Measurements from ENCODE around the gene NRDE2. TPM values are rescaled to one million over a fixed set of nuclear protein-coding genes. Genes with fewer than 3 reads are reported as not detected.
A peak's percentile ranks its signal among the peaks of the same experiment; 100 is the strongest.

The NRDE2 gene
- total and polyA plus RNA-seq, 2 donors from 2014 or later, result 7.0 to 27.9 TPM

DNA sequence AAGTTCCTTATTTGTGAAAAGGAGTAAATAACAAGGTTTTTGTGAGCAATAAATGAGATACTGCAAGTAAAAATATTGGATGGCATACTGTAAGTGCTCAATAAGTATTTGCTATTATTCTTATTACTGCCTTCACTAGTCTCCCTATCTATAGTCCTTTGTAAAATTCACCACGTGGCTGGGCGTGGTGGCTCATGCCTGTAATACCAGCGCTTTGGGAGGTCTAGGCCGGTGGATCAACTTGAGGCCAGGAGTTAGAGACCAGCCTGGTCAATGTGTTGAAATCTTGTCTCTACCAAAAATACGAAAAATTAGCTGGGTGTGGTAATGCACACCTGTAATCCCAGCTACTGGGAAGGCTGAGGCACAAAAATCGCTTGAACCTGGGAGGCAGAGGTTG, 46.5 kb upstream of the NRDE2 start:
- H3K27ac ChIP-seq (ENCODE audit: low read depth in 2 of 2, low read length in 2 of 2), result no peak overlapping the region
- no peaks in the 10 kb centered on the region for H3K27me3 ChIP-seq (ENCODE audit: control insufficient read depth, insufficient read depth, low read length)
- H3K9me3 ChIP-seq (ENCODE audit: control insufficient read depth in 2 of 3, insufficient read depth in 1 of 3, low read length in 3 of 3), result no peaks in the 10 kb centered on the region
- FAIRE-seq, result no peak
- intact Hi-C loops (cut with DNase I), result no loop called here
- DNase-seq, result no peak
- no peak overlapping the region for H3K9ac ChIP-seq (ENCODE audit: low read length in 3 of 3)
- TF ChIP-seq, protein P1, sequence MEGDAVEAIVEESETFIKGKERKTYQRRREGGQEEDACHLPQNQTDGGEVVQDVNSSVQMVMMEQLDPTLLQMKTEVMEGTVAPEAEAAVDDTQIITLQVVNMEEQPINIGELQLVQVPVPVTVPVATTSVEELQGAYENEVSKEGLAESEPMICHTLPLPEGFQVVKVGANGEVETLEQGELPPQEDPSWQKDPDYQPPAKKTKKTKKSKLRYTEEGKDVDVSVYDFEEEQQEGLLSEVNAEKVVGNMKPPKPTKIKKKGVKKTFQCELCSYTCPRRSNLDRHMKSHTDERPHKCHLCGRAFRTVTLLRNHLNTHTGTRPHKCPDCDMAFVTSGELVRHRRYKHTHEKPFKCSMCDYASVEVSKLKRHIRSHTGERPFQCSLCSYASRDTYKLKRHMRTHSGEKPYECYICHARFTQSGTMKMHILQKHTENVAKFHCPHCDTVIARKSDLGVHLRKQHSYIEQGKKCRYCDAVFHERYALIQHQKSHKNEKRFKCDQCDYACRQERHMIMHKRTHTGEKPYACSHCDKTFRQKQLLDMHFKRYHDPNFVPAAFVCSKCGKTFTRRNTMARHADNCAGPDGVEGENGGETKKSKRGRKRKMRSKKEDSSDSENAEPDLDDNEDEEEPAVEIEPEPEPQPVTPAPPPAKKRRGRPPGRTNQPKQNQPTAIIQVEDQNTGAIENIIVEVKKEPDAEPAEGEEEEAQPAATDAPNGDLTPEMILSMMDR (IDR thresholded peaks at IDR 0.05; ENCODE audit: borderline replicate concordance, extremely low read depth, insufficient read depth), result no peak
- H3K36me3 ChIP-seq (ENCODE audit: control insufficient read depth in 2 of 3, insufficient read depth in 3 of 3, low read length in 3 of 3), result no peaks in the 10 kb centered on the region
- H3K4me1 ChIP-seq (ENCODE audit: control insufficient read depth in 2 of 3, insufficient read depth in 2 of 3, low read depth in 1 of 3, low read length in 3 of 3), result peaks cover 5 to 11% (median 5%) of the 10 kb centered on the region in 3 donors
- H3K4me3 ChIP-seq (ENCODE audit: low read length in 3 of 3), result no peak overlapping the region

DNA sequence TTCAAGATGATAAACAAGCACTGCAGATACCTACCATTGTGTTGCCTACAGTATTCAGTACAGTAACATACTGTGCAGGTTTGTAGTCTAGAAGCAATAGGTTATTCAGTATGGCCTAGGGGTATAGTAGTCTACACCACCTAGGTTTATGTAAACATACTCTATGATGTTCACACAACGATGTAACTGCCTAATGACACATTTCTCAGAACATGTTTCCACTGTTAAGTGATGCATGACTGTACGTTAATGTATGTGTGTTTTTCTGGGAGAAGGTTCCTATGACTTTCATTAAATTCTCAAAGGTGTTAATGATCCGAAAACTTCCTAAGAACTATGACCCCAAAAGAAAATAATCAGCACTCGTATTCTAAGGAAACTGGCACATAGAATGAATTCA, 44.2 kb upstream of the NRDE2 start:
- Histone ChIP-seq H3K9me3 (ENCODE audit: control insufficient read depth in 2 of 3, insufficient read depth in 1 of 3, low read length in 3 of 3) (no peaks in the 10 kb centered on the region), H3K27ac (ENCODE audit: low read depth in 2 of 2, low read length in 2 of 2) (no peak overlapping the region), H3K36me3 (ENCODE audit: control insufficient read depth in 2 of 3, insufficient read depth in 3 of 3, low read length in 3 of 3) (no peaks in the 10 kb centered on the region), H3K4me1 (ENCODE audit: control insufficient read depth in 2 of 3, insufficient read depth in 2 of 3, low read depth in 1 of 3, low read length in 3 of 3) (no peaks in the 10 kb centered on the region), H3K4me3 (ENCODE audit: low read length in 3 of 3) (no peak overlapping the region), H3K9ac (ENCODE audit: low read length in 3 of 3) (no peak overlapping the region), H3K27me3 (ENCODE audit: control insufficient read depth, insufficient read depth, low read length) (no peaks in the 10 kb centered on the region)
- FAIRE-seq (no peak), DNase-seq (peak in 2 of 5 donors; percentile 46 to 57)
- TF ChIP-seq, protein P1 (IDR thresholded peaks at IDR 0.05; ENCODE audit: borderline replicate concordance, extremely low read depth, insufficient read depth), result no peak
- intact Hi-C loops (cut with DNase I), result no loop called here

- Histone ChIP-seq H3K27me3 (ENCODE audit: control insufficient read depth, insufficient read depth, low read length) (no peaks in the 10 kb centered on the region), H3K4me1 (ENCODE audit: control insufficient read depth in 2 of 3, insufficient read depth in 2 of 3, low read depth in 1 of 3, low read length in 3 of 3) (no peaks in the 10 kb centered on the region), H3K9ac (ENCODE audit: low read length in 3 of 3) (no peak overlapping the region), H3K4me3 (ENCODE audit: low read length in 3 of 3) (no peak overlapping the region), H3K9me3 (ENCODE audit: control insufficient read depth in 2 of 3, insufficient read depth in 1 of 3, low read length in 3 of 3) (no peaks in the 10 kb centered on the region), H3K36me3 (ENCODE audit: control insufficient read depth in 2 of 3, insufficient read depth in 3 of 3, low read length in 3 of 3) (no peaks in the 10 kb centered on the region), H3K27ac (ENCODE audit: low read depth in 2 of 2, low read length in 2 of 2) (no peak overlapping the region)
- no peak for FAIRE-seq
- DNase-seq, result no peak
- TF ChIP-seq, protein P1 (IDR thresholded peaks at IDR 0.05; ENCODE audit: borderline replicate concordance, extremely low read depth, insufficient read depth), result no peak
- intact Hi-C loops (cut with DNase I), result no loop called here
Observed at GRCh38 chr14:90374813-90375212, 43.1 kb upstream of the NRDE2 start.

DNA sequence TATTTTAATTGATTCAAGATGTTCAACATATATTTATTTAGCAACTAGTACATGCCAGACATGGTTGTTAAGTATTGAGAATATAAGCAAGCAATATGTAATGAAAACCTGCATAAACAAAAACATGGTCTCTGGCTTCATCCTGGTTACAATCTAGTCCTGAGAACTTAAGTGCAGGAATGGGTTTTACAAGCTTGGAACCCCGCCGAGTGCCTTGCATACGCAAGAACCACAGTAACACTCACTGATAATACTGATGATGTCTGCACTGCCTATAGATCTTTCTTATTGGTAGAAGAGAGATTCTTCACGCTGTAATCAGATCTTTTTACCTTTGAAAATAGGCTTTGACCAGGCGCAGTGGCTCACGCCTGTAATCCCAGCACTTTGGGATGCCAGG, 42.1 kb upstream of the NRDE2 start:
- H3K4me1 ChIP-seq (ENCODE audit: control insufficient read depth in 2 of 3, insufficient read depth in 2 of 3, low read depth in 1 of 3, low read length in 3 of 3), result no peaks in the 10 kb centered on the region
- intact Hi-C loops (cut with DNase I), result no loop called here
- no peak overlapping the region for H3K4me3 ChIP-seq (ENCODE audit: low read length in 3 of 3)
- FAIRE-seq, result no peak
- H3K27ac ChIP-seq (ENCODE audit: low read depth in 2 of 2, low read length in 2 of 2), result no peak overlapping the region
- H3K36me3 ChIP-seq (ENCODE audit: control insufficient read depth in 2 of 3, insufficient read depth in 3 of 3, low read length in 3 of 3), result no peaks in the 10 kb centered on the region
- no peaks in the 10 kb centered on the region for H3K27me3 ChIP-seq (ENCODE audit: control insufficient read depth, insufficient read depth, low read length)
- no peak for DNase-seq
- TF ChIP-seq, protein P1 (IDR thresholded peaks at IDR 0.05; ENCODE audit: borderline replicate concordance, extremely low read depth, insufficient read depth), result no peak
- no peaks in the 10 kb centered on the region for H3K9me3 ChIP-seq (ENCODE audit: control insufficient read depth in 2 of 3, insufficient read depth in 1 of 3, low read length in 3 of 3)
- no peak overlapping the region for H3K9ac ChIP-seq (ENCODE audit: low read length in 3 of 3)
